ENCODE results near the gene THAP4. TPM values are rescaled to one million over a fixed set of nuclear protein-coding genes. Genes with fewer than 3 reads are reported as not detected.
"Not testable (repeated sequence)": the region's sequence is repeated elsewhere in the genome, so short reads cannot be mapped to it uniquely, and the experiment has no call there.

THAP4 gene
- total RNA-seq, 1 donor from 2014 or later = 61.0 TPM

DNA sequence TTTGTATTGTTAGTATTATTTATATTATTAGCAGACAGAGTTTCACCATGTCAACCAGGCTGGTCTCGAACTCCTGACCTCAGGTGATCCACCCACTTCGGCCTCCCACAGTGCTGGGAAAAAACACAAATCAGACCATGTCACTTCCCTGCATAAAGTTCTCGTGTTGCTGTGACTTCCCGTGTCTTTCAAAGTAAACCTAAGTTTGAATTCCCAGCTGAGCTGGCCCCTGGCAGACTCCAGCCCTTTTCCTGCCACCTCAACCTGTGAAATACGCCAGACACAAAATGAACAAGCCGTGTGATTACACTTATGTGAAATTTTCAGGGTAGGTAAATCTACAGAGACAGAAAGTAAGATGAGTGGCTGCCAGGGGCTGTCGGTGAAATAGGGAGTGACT lies 70.5 kb downstream of the THAP4 start:
- Mint-ChIP-seq H3K9me3 (ENCODE audit: low read depth) (no peaks in the 10 kb centered on the region), H3K4me3 (ENCODE audit: low read depth) (no peak overlapping the region), H3K27me3 (peaks cover 12% of the 10 kb centered on the region), H3K4me1 (ENCODE audit: low read depth) (no peaks in the 10 kb centered on the region), H3K27ac (no peak overlapping the region), H3K36me3 (ENCODE audit: insufficient read depth) (peaks cover 2% of the 10 kb centered on the region)
- TF ChIP-seq, protein P1, sequence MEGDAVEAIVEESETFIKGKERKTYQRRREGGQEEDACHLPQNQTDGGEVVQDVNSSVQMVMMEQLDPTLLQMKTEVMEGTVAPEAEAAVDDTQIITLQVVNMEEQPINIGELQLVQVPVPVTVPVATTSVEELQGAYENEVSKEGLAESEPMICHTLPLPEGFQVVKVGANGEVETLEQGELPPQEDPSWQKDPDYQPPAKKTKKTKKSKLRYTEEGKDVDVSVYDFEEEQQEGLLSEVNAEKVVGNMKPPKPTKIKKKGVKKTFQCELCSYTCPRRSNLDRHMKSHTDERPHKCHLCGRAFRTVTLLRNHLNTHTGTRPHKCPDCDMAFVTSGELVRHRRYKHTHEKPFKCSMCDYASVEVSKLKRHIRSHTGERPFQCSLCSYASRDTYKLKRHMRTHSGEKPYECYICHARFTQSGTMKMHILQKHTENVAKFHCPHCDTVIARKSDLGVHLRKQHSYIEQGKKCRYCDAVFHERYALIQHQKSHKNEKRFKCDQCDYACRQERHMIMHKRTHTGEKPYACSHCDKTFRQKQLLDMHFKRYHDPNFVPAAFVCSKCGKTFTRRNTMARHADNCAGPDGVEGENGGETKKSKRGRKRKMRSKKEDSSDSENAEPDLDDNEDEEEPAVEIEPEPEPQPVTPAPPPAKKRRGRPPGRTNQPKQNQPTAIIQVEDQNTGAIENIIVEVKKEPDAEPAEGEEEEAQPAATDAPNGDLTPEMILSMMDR (IDR thresholded peaks at IDR 0.05; ENCODE audit: unreplicated experiment) = no peak
- no peak for DNase-seq (ENCODE audit: low spot score, unreplicated experiment)

DNA sequence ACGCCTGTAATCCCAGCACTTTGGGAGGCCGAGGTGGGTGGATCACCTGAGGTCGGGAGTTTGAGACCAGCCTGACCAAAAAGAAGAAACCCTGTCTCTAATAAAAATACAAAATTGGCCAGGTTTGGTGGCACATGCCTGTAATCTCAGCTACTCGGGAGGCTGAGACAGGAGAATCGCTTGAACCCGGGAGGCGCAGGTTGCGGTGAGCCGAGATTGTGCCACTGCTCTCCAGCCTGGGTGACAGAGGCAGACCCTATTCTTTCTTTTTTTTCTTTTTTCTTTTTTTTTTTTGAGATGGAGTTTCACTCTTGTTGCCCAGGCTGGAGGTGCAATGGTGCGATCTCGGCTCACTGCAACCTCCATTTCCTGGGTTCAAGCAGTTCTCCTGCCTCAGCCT lies 70.9 kb downstream of the THAP4 start:
- H3K36me3 Mint-ChIP-seq (ENCODE audit: insufficient read depth); H3K4me3 Mint-ChIP-seq (ENCODE audit: low read depth); H3K27ac Mint-ChIP-seq; H3K9me3 Mint-ChIP-seq (ENCODE audit: low read depth); DNase-seq (ENCODE audit: low spot score, unreplicated experiment); H3K4me1 Mint-ChIP-seq (ENCODE audit: low read depth): not testable (repeated sequence)
- peaks cover 12% of the 10 kb centered on the region for H3K27me3 Mint-ChIP-seq

DNA sequence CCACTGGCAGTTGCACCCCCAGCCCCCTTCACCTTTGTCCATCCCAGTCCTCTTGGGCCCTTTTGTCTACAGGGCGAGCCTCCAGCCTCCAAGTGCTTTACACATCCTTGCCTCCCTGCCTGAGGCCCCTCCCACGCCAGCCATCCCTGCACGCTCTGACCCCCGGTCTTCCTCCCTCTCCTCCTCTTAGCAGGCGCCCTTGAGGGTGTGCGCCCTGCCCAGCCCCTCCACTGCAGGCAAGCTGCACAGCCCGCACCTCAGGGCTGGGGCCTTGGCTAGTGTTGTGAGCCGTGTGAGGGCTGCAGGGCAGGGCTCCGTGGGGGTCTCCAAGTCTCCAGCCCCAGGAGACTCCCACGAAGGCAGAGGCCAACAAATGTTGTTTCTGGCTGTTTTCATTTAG lies 71.5 kb downstream of the THAP4 start:
- Mint-ChIP-seq H3K27ac (no peak overlapping the region), H3K27me3 (peaks cover 12% of the 10 kb centered on the region), H3K4me1 (ENCODE audit: low read depth) (no peaks in the 10 kb centered on the region), H3K9me3 (ENCODE audit: low read depth) (no peaks in the 10 kb centered on the region), H3K36me3 (ENCODE audit: insufficient read depth) (peaks cover 2% of the 10 kb centered on the region), H3K4me3 (ENCODE audit: low read depth) (no peak overlapping the region)
- TF ChIP-seq, protein P1 (IDR thresholded peaks at IDR 0.05; ENCODE audit: unreplicated experiment) = no peak
- no peak for DNase-seq (ENCODE audit: low spot score, unreplicated experiment)

DNA sequence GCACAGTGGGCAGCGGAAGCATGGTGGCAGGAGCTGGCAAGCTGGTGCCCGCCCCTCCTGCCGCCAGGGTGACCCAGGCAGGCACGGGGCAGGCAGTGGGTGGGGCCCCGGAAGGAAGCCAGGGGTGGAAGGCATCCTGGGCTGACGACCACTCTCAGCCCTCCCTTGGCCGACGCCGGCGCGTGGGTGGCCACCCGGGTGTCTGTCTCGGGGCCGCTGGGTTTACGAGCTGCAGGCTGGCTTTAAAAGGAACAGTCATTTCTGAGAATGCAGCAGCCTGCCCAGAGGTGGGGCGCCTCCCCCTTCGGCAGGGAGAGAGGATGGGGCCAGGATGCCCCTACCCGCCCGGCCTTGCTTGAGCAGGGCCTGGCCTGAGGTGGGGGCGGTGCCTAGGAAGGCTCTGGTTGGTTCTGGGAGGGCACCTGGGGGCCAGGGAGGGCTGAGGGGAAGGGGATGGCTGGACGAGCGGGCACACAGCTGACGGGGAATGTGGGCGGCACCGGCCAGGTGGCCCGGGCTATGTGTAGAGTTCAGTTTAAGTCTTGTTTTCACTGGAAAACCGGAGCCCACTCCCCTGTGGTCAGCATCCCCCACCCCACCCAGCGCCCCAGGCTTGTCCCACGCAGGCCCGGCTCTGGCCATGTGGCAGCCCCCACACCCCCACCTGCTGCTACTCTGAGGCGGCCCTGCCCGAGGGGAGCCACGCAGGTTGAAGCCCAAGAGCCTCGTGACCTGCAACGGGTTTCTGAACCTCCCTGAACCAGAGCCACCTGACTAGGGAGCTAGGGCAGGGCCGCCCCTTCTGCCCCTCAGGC lies 72.2 kb downstream of the THAP4 start:
- H3K4me3 Mint-ChIP-seq (ENCODE audit: low read depth) = no peak overlapping the region
- peaks cover 1% of the 10 kb centered on the region for H3K4me1 Mint-ChIP-seq (ENCODE audit: low read depth)
- no peak overlapping the region for H3K27ac Mint-ChIP-seq
- TF ChIP-seq, protein P1 (IDR thresholded peaks at IDR 0.05; ENCODE audit: unreplicated experiment) = no peak
- DNase-seq (ENCODE audit: low spot score, unreplicated experiment) = no peak
- peaks cover 9% of the 10 kb centered on the region for H3K27me3 Mint-ChIP-seq
- H3K9me3 Mint-ChIP-seq (ENCODE audit: low read depth) = no peaks in the 10 kb centered on the region
- peaks cover 2% of the 10 kb centered on the region for H3K36me3 Mint-ChIP-seq (ENCODE audit: insufficient read depth)

DNA sequence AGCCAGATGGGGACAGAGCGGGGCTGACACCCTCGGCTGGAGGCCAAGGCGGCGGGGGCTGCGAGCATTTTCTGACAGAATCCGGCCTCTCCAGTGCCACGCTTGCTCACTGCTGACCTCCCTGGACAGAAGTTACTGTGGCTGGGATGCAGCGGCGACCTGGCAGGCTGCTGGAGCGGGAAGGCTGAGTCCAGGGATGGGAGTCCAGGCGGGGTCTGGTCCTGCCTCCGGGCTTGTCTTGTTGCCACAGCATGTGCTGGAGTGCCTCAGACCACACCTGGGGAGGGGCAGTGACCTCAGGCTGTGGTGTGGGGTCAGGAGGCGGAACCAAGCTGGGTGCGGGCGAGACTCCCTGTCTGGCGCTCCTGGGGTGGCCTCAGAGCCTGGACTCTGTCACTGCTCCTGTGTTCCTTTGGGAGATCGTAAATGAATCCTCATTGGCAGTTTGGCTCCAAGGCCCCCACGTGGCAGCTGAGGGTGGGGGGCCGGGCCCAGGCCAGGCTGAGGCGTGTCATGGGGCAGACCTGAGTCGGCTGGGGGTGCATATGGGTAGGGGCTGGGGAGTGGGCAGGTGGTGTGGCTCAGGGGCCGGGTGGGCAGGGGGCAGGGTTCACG lies 72.9 kb downstream of the THAP4 start:
- no peaks in the 10 kb centered on the region for H3K36me3 Mint-ChIP-seq (ENCODE audit: insufficient read depth)
- peaks cover 3% of the 10 kb centered on the region for H3K27me3 Mint-ChIP-seq
- H3K4me3 Mint-ChIP-seq (ENCODE audit: low read depth) = no peak overlapping the region
- TF ChIP-seq, protein P1 (IDR thresholded peaks at IDR 0.05; ENCODE audit: unreplicated experiment) = no peak
- no peaks in the 10 kb centered on the region for H3K9me3 Mint-ChIP-seq (ENCODE audit: low read depth)
- DNase-seq (ENCODE audit: low spot score, unreplicated experiment) = no peak
- no peak overlapping the region for H3K27ac Mint-ChIP-seq
- peaks cover 1% of the 10 kb centered on the region for H3K4me1 Mint-ChIP-seq (ENCODE audit: low read depth)
